WERI-Rb-1 (cell line): ENCODE results near the gene DNLZ.
A peak's percentile ranks its signal among the peaks of the same experiment; 100 is the strongest.

Source experiments
- DNase-seq: peaks from one replicate; pipeline ENCODE4 v3.0.0-alpha.2; 2020
- H3K27ac ChIP-seq: fragments of 250-450 bp; sonication (Bioruptor Pico); 2 replicates; pipeline ENCODE4 v1.5.1; 2020; ENCODE audit warnings: mild to moderate bottlenecking, moderate library complexity
- H3K27me3 ChIP-seq: fragments of 250-450 bp; sonication (Bioruptor Pico); 2 replicates; pipeline ENCODE4 v1.5.1; 2021; ENCODE audit warnings: mild to moderate bottlenecking, low read depth, moderate library complexity; ENCODE audit not compliant: insufficient read depth, severe bottlenecking
- H3K36me3 ChIP-seq: fragments of 250-450 bp; sonication (Bioruptor Pico); 2 replicates; pipeline ENCODE4 v1.5.1; 2020; ENCODE audit warnings: mild to moderate bottlenecking, moderate library complexity
- H3K4me3 ChIP-seq: 2 replicates; pipeline ENCODE4 v1.5.1; 2011; ENCODE audit warnings: low read depth, mild to moderate bottlenecking, control low read depth, low read length
- H3K9me3 ChIP-seq: fragments of 250-450 bp; sonication (Bioruptor Pico); 2 replicates; pipeline ENCODE4 v1.5.1; 2021; ENCODE audit warnings: mild to moderate bottlenecking, moderate library complexity; ENCODE audit not compliant: severe bottlenecking
- CTCF ChIP-seq: IDR thresholded peaks from 2 replicates; pipeline ENCODE4 v1.5.1; 2011; ENCODE audit warnings: low read depth, mild to moderate bottlenecking, control low read depth, inconsistent platforms, low read length

DNLZ gene

GRCh38 chr9:136337416-136338395, 25.8 kb downstream of the DNLZ start:
- peaks cover 88% of the 10 kb centered on the region for H3K36me3 ChIP-seq
- H3K27me3 ChIP-seq: no peaks in the 10 kb centered on the region
- peak overlapping the region; percentile 59 for H3K27ac ChIP-seq
- peak; percentile 53 for DNase-seq
- no peak overlapping the region for H3K4me3 ChIP-seq
- H3K9me3 ChIP-seq: no peaks in the 10 kb centered on the region
- TF ChIP-seq CTCF: no peak

GRCh38 chr9:136336881-136337280, 26.7 kb downstream of the DNLZ start:
- peaks cover 88% of the 10 kb centered on the region for H3K36me3 ChIP-seq
- H3K27ac ChIP-seq: peak overlapping the region; percentile 59
- H3K27me3 ChIP-seq: no peaks in the 10 kb centered on the region

GRCh38 chr9:136336156-136336870, 27.2 kb downstream of the DNLZ start:
- DNase-seq: no peak
- H3K27ac ChIP-seq: peak overlapping the region; percentile 42
- no peaks in the 10 kb centered on the region for H3K9me3 ChIP-seq
- no peaks in the 10 kb centered on the region for H3K27me3 ChIP-seq
- no peak overlapping the region for H3K4me3 ChIP-seq
- TF ChIP-seq CTCF: no peak
- peaks cover 84% of the 10 kb centered on the region for H3K36me3 ChIP-seq

More at GRCh38 chr9:136336881-136337280, 26.7 kb downstream of the DNLZ start:
- TF ChIP-seq CTCF: no peak
- H3K9me3 ChIP-seq: no peaks in the 10 kb centered on the region
- DNase-seq: no peak
- H3K4me3 ChIP-seq: no peak overlapping the region

- Histone ChIP-seq H3K27ac (no peak overlapping the region), H3K9me3 (no peaks in the 10 kb centered on the region), H3K4me3 (no peak overlapping the region), H3K27me3 (no peaks in the 10 kb centered on the region), H3K36me3 (peaks cover 81% of the 10 kb centered on the region)
- no peak for TF ChIP-seq CTCF
- no peak for DNase-seq
Observed at GRCh38 chr9:136335296-136336155, 28.0 kb downstream of the DNLZ start.

GRCh38 chr9:136334541-136334940, 29.0 kb downstream of the DNLZ start:
- peaks cover 77% of the 10 kb centered on the region for H3K36me3 ChIP-seq
- H3K27ac ChIP-seq: no peak overlapping the region
- no peaks in the 10 kb centered on the region for H3K27me3 ChIP-seq
- no peaks in the 10 kb centered on the region for H3K9me3 ChIP-seq
- no peak overlapping the region for H3K4me3 ChIP-seq
- no peak for TF ChIP-seq CTCF
- DNase-seq: no peak
